BJ (cell line): Measurements from ENCODE around the gene RBBP4. TPM values are rescaled to one million over a fixed set of nuclear protein-coding genes. Genes with fewer than 3 reads are reported as not detected.
A peak's percentile ranks its signal among the peaks of the same experiment; 100 is the strongest.
"Not testable (repeated sequence)": the region's sequence is repeated elsewhere in the genome, so short reads cannot be mapped to it uniquely, and the experiment has no call there.

ENCODE experiments used
- CTCF ChIA-PET: fragments of 350-600 bp; formaldehyde crosslinking; extraction: SDS; loops from one replicate; lab custom pipeline; 2021; ENCODE audit warnings: antibody characterized with exemption, inconsistent platforms; lab: Yijun Ruan, JAX
- POLR2A ChIA-PET: fragments of 300-600 bp; sonication (Branson Sonifier 250); formaldehyde crosslinking; extraction: SDS; loops from one replicate; lab custom pipeline; 2021; ENCODE audit warnings: antibody characterized with exemption; lab: Charles Lee
- DNase-seq: peaks from one replicate; pipeline ENCODE4 v3.0.0-alpha.2; 2011; ENCODE audit warnings: low read depth
- H3K27me3 ChIP-seq: 2 replicates; pipeline ENCODE4 v1.6.0; 2011; ENCODE audit warnings: low read length; ENCODE audit not compliant: control insufficient read depth, insufficient read depth
- H3K36me3 ChIP-seq: 2 replicates; pipeline ENCODE4 v1.5.1; 2011; ENCODE audit warnings: low read length; ENCODE audit not compliant: control insufficient read depth, insufficient read depth
- H3K4me3 ChIP-seq: 2 replicates; pipeline ENCODE4 v1.5.1; 2011; ENCODE audit warnings: low read depth, mild to moderate bottlenecking, control low read depth, low read length
- polyA plus RNA-seq: library from polyadenylated mRNA; depleted of rRNA; stranded (reverse); fragments of >200 nt; gene quantifications from 2 replicates; pipeline ENCODE4 v1.2.3, GENCODE V29; 2011
- TF ChIP-seq, protein P1 (sequence below): IDR thresholded peaks from 2 replicates; pipeline ENCODE4 v1.5.1; 2011; ENCODE audit warnings: low read depth, mild to moderate bottlenecking, control low read depth, inconsistent platforms, low read length, moderate library complexity; ENCODE audit not compliant: insufficient read depth

RBBP4 gene
- polyA plus RNA-seq, 1 experiment: 67.0 TPM

DNA sequence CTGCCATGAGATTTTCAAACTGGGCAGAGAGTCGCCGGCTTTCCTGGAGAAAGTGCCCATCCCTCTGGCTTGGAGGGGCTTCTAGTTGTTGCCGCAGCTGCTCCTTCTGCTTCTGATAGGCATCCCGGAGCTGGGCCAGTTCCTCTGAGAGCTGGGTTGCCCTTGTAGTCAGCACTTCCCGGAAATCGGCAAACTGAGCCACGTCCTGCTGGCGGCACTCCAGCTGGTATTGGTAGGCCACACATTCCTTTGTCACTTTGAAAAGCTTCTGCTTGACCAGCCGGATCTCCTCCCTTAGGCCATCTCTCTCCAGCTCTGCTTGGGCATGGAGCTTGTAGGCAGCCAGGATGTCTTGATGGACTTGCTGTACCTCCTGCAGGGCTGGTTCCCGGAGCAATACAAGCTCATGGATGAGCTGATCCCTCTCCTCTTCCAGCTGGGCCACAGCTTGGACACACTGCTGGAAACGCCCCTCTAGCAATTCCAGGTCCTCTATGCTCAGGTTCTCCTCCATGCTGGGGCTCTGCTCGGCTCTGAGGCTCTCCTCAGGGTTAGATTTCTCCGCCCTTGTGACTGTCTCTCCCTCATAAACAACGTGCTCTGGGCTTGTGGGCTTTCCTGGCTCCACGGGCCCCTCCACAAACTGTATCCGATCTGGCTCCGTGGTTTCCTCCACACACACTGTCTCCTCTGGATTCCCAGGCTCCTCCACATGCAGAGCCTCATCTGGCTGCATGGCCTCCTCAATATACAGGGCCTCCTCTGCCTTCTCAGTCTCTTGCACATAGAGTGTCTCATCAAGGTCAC lies 44.3 kb downstream of the RBBP4 start:
- no peaks in the 10 kb centered on the region for H3K27me3 ChIP-seq
- peaks cover 13% of the 10 kb centered on the region for H3K36me3 ChIP-seq
- TF ChIP-seq, protein P1, sequence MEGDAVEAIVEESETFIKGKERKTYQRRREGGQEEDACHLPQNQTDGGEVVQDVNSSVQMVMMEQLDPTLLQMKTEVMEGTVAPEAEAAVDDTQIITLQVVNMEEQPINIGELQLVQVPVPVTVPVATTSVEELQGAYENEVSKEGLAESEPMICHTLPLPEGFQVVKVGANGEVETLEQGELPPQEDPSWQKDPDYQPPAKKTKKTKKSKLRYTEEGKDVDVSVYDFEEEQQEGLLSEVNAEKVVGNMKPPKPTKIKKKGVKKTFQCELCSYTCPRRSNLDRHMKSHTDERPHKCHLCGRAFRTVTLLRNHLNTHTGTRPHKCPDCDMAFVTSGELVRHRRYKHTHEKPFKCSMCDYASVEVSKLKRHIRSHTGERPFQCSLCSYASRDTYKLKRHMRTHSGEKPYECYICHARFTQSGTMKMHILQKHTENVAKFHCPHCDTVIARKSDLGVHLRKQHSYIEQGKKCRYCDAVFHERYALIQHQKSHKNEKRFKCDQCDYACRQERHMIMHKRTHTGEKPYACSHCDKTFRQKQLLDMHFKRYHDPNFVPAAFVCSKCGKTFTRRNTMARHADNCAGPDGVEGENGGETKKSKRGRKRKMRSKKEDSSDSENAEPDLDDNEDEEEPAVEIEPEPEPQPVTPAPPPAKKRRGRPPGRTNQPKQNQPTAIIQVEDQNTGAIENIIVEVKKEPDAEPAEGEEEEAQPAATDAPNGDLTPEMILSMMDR: no peak
- CTCF ChIA-PET: interaction anchor here (1.9 kb wide), 1 partner anchor 11 kb away, joined by 6 read pairs; no protein-coding TSS in a partner anchor
- POLR2A ChIA-PET: no interaction called here
- no peak overlapping the region for H3K4me3 ChIP-seq
- no peak for DNase-seq

DNA sequence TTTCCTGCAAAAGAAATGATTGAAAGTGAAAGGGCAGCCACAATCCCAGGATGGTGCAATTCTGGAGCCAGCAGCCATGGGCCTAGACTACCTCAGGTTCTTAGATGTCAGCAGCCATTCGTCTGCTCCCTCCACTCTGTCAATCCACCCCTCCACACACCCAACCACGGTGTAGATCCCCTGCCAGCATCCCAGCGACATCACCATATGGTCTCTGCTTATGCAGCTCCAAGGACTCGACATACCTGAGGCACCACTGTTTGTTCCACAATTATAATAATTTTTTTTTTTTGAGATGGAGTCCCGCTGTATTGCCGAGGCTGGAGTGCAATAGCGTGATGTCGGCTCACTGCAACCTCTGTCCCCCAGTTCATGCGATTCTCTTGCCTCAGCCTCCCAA lies 45.0 kb downstream of the RBBP4 start:
- CTCF ChIA-PET: interaction anchor here (1.9 kb wide), 1 partner anchor 10 kb away, joined by 6 read pairs; no protein-coding TSS in a partner anchor
- Histone ChIP-seq H3K27me3 (no peaks in the 10 kb centered on the region), H3K36me3 (peaks cover 13% of the 10 kb centered on the region), H3K4me3 (no peak overlapping the region)
- TF ChIP-seq, protein P1: no peak
- POLR2A ChIA-PET: interaction anchor here (0.7 kb wide), 1 partner anchor 157 kb away, joined by 4 read pairs; the partner anchor contains the start of gene ZBTB8A
- DNase-seq: no peak

DNA sequence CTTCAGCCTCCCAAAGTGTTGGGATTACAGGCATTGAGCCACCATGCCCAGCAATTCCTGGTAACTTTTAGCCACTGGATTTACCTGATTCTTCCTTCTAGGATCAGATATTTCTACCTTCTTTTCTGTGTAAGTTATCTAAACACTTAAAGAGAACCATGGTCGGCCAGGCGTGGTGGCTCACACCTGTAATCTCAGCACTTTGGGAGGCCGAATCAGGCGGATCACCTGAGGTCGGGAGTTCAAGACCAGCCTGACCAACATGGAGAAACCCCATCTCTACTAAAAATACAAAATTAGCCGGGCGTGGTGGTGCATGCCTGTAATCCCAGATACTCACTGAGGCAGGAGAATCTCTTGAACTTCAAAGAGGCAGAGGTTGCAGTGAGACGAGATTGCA lies 46.0 kb downstream of the RBBP4 start:
- H3K27me3 ChIP-seq, DNase-seq, H3K4me3 ChIP-seq: not testable (repeated sequence)
- ChIA-PET POLR2A (interaction anchor here (0.7 kb wide), 1 partner anchor 158 kb away, joined by 4 read pairs; the partner anchor contains the start of gene ZBTB8A), CTCF (interaction anchor here (1.4 kb wide), 1 partner anchor 77 kb away, joined by 3 read pairs; no protein-coding TSS in a partner anchor)
- H3K36me3 ChIP-seq: peaks cover 13% of the 10 kb centered on the region

DNA sequence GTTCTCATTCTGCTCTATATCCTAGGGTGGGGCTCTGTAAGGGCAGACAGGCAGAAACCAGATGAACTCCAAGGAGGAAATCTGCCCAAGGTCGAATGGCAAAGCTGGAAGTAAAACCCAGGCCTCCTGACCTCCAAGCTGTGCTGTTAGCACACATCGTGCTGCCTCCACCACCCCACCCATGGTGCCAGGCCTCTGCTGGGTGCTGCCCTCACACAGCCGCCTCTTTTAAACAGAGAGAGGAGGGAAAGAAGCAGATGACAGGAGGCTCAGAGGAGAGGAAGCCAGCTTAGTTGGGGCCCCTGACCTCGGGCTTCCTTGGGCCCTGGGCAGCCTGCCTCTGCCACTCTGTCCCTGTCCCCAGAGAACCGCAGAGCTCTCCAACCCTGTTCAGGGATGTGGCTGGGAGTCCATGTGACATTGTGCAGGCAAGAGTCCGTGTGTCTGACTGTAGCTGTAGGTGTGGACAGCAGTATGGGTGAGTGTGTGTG lies 50.5 kb downstream of the RBBP4 start:
- TF ChIP-seq, protein P1: no peak
- no peaks in the 10 kb centered on the region for H3K27me3 ChIP-seq
- peaks cover 2% of the 10 kb centered on the region; the same call in 1 of the 2 replicates for H3K36me3 ChIP-seq
- peak overlapping the region; percentile 76 for H3K4me3 ChIP-seq
- CTCF ChIA-PET: interaction anchor here (3.7 to 6.6 kb wide), 2 partner anchors 11 to 72 kb away, joined by 23 to 44 read pairs; no protein-coding TSS in a partner anchor
- POLR2A ChIA-PET: interaction anchor here (0.6 kb wide), 1 partner anchor 51 kb away, joined by 3 read pairs; the partner anchor contains the start of gene ZBTB8OS
- no peak for DNase-seq

DNA sequence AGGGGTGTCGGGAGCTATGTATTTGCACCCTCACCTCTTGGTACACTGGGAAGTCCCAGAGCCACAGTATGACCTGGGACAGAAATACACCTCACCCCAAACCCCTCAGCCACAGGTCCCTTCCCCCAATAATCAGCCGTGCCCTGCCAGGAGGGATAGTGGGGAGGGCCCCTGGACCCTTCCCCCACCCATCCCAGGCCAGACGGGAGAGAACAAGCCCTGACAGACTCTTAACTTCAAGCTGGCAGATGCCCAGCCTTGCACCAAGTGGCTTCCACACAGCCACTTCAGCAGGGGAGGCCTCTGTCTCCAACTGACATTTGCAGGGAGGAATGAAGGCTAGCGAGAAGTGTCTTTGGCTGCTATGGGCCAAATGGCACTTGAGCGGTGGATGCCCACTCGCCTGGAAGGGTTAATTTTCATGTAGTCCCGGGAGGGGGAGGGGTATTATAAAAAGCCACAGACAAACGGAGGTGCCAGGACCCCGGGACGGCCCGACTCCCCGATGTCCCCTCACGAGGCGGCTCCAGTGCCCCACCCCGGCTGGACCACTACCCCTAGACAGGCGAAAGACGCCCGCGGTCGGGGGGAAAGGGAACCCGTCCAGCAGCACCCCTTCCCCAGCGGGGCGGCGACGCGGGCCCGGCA lies 51.1 kb downstream of the RBBP4 start:
- TF ChIP-seq, protein P1: no peak
- Histone ChIP-seq H3K36me3 (peaks cover 2% of the 10 kb centered on the region; the same call in 1 of the 2 replicates), H3K4me3 (peak overlapping the region; percentile 76), H3K27me3 (no peaks in the 10 kb centered on the region)
- ChIA-PET POLR2A (interaction anchor here (0.6 kb wide), 2 partner anchors 44 to 52 kb away, joined by 3 read pairs; partner anchors contain the start of gene ZBTB8OS), CTCF (interaction anchor here (1.4 to 6.6 kb wide), 3 partner anchors 11 to 71 kb away, joined by 4 to 44 read pairs (median 23); no protein-coding TSS in a partner anchor)
- no peak for DNase-seq
